Kidney capillary endothelial cell (primary cell): ENCODE results near the gene HNRNPLL.

Experiments
- DNase-seq: peaks from one replicate; pipeline ENCODE4 v3.0.0-alpha.2; 2018; ENCODE audit warnings: low spot score

HNRNPLL gene

GRCh38 chr2:38528008-38528442 is 74.7 kb downstream of the HNRNPLL start:
- peak; percentile 42 for DNase-seq

GRCh38 chr2:38527338-38528007 is 75.3 kb downstream of the HNRNPLL start:
- no peak for DNase-seq

GRCh38 chr2:38526195-38526594 is 76.5 kb downstream of the HNRNPLL start:
- DNase-seq: no peak

- DNase-seq: no peak
Measured at GRCh38 chr2:38524580-38524979, 78.1 kb downstream of the HNRNPLL start.

GRCh38 chr2:38523728-38524437 is 78.8 kb downstream of the HNRNPLL start:
- DNase-seq: no peak

GRCh38 chr2:38522754-38523349 is 79.9 kb downstream of the HNRNPLL start:
- DNase-seq: no peak

- no peak for DNase-seq
Measured at GRCh38 chr2:38521835-38522234, 80.9 kb downstream of the HNRNPLL start.

GRCh38 chr2:38517284-38517683 is 85.4 kb downstream of the HNRNPLL start:
- no peak for DNase-seq

- no peak for DNase-seq
Measured at GRCh38 chr2:38516526-38516925, 86.2 kb downstream of the HNRNPLL start.

GRCh38 chr2:38516122-38516521 is 86.6 kb downstream of the HNRNPLL start:
- no peak for DNase-seq

GRCh38 chr2:38515155-38516074 is 87.3 kb downstream of the HNRNPLL start:
- DNase-seq: no peak

- no peak for DNase-seq
Measured at GRCh38 chr2:38514603-38515154, 88.0 kb downstream of the HNRNPLL start.

- no peak for DNase-seq
Measured at GRCh38 chr2:38512211-38512610, 90.5 kb downstream of the HNRNPLL start.
